Stimulated activated CD8-positive, alpha-beta memory T cell treated with anti-CD3 and anti-CD28 coated beads, Interleukin-4, amount 100 ng/mL, for 48 hours (primary cell): ENCODE measurements around the gene SLC6A5.

Experiments used
- DNase-seq: peaks from one replicate; pipeline ENCODE4 v3.0.0-alpha.2; 2020

Gene SLC6A5

DNA sequence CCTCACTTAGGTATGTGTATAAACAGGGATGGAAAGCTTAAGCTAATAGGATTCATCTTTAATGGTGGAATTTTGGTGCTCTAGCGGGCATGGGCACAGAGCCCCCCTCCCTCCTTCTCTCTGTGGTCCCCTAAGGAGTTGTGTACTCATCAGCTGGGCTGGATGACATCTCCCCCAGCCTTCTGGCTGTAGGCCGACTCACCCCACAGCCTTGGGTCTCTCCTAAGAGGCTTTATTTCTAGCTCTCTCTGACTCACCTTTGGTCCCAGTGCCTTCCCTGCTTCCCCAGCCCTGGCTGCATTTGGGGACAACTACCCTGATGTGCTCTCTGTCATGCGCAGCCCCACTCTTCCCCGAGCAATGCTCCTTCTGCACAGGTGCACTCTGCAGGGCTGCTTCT lies 26.9 kb downstream of the SLC6A5 start:
- DNase-seq: no peak

DNA sequence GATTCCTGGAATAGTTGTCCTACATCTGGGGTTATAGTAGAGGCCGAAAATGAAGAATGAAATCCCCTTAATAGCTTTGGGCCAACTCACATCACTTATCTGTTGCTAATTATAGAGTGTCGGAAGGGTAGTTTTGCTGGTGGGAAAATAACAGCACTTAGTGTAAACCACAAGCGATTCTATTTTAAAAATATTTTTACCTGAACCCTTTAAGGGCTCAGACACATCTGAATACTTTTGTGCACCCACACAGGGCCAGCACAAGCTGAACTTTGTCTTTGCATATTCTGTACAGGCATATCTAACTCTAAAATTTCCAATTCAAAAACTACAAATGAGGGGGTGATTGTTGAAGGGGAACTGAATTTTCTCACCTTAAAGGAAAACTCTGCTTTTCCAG lies 27.6 kb downstream of the SLC6A5 start:
- DNase-seq: no peak

- DNase-seq: no peak
These were observed 28.3 kb downstream of the SLC6A5 start for GRCh38 chr11:20627701-20628100.

GRCh38 chr11:20631519-20632168 lies 32.2 kb downstream of the SLC6A5 start:
- DNase-seq: no peak

DNA sequence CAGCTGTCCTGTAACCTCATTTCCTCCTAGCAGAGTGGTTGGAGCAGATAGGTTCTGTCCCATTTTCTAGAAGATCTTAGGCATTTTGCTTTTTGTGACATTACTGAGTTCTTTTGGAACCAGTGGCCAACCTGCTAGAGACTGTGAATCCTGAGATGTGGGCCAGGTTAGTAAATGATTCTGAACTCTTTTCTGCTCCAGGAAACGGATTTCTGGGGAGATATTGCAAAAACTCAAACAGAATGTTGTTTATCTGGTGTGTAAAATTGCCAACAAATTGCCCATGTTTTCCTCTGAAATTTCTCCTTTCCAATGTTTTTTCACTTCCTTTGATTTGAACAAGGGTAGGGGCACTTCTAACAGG lies 32.7 kb downstream of the SLC6A5 start:
- DNase-seq: no peak

GRCh38 chr11:20634044-20634443 lies 34.6 kb downstream of the SLC6A5 start:
- DNase-seq: no peak

DNA sequence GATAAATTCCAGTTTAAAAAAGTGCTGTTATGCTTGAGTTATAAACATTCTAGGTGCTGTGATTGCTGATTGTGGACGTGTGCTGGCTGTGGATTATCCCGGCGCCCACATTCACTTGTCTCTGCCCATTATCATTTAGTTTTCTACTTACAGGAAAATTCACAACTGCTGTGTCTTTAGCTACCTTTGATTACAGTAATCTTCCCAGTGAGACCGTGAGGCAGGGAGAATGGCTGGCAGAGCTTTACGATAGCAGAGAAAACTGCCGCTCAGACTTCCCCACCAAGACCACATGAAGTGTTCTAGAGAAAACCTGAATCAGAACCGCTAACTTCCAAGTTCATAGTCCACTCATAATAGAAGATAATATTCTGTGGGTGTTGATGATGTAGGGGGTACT lies 35.4 kb downstream of the SLC6A5 start:
- no peak for DNase-seq

GRCh38 chr11:20638074-20638473 lies 38.7 kb downstream of the SLC6A5 start:
- DNase-seq: no peak

DNA sequence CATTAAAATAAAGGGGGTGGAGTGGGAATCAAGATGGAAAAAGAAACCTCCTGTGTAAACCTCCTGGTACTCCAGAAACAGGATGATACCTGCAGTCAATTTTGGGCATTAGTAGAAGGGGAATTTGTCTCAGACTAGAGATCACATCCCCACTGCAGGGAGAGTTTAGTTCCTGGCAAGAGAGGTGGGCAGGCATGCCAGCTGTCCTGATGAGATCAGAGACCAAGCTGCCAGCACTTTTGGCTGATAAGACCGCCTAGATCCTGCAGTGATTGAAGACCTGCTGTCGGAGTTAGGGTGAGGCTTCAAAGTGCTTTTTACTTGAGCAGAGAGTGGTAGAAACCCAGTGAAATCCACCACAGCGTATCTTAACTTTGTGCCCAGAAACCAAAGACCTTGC lies 40.3 kb downstream of the SLC6A5 start:
- DNase-seq: no peak

DNA sequence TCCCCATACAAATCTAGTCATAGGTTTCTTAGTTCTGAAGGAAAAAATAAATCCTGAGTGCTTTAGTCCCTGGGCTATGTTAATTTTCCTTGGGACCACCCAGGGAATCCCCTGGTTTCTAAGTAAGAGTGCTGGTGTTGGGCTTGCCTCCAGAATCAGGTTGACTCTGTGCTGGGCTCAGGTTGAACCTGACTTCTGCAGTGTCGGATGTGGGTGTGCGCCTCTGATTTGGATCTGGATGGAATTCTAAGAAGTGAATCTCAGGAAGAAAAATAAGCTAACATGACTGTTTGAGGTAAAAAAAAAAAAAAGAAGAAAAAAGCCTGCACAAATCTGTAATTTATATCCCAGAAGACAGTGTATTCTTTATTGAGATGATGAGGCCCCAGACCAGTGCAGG lies 41.0 kb downstream of the SLC6A5 start:
- no peak for DNase-seq

GRCh38 chr11:20644360-20644759 lies 45.0 kb downstream of the SLC6A5 start:
- DNase-seq: no peak

DNA sequence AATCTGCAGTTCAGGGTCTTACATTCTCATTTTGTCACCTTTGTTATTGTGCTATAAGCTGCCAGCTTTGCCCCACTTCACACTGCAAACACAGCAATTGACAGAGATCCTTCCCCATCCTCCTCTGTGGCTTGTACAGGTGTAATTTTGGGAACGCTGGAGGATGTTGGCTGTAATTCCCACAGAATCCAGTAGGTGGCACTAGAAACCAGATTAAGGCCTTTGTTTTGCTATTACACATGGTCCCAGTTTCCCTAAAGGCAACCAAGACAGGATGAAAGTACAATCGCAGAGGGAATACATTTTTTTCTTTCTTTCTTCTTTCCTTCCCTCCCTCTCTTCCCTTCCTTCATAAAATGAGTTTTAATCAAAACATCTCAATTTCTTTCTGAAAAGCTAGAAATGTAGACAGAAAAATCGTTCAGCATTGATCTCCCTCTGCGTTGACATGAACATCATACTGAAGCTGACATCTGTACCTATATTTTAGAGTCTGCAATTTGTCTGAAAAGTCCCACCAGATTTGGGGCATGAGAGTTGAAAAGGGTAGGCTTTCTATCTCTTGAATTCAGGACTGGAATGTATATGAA lies 48.7 kb downstream of the SLC6A5 start:
- peak; percentile 57 for DNase-seq

GRCh38 chr11:20652150-20652806 lies 52.9 kb downstream of the SLC6A5 start:
- DNase-seq: no peak

DNA sequence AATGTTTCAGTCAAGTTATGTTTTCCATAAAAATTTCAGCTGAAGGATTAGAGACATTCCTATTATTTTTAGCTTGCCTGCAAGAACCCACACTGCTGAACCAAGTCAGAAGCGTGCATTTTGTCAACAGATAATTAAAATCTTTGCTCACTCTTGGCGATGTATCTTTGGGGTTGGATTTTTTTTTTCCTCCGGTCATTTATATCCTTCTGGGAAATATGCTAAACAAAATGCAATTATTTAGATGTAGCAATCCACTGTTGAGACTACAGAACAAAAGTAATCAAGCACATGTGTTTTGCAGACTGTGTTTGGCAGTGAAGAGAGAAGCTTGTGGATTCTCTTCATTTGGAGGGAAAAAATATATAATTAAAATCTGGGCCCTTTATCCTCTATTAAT lies 54.6 kb downstream of the SLC6A5 start:
- no peak for DNase-seq

DNA sequence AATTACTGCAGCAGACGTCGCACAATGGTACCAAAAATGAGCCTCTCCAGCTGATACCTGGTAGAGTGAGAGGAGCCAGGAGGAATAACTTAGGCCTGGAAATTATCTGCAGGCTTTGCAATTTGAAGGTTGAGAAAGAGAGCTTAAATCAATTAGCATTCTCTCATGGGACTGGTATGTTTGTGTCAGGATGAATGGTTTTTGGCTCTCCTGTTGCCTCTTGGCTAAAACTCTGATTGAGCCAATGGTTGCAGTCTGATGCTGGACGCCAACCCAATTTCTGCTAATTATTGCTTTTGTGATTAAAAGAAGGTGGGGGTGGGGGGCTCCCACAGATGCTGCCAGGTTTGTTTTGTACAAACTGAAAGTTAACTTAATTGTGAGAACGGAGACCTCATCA lies 57.5 kb downstream of the SLC6A5 start:
- DNase-seq: no peak

DNA sequence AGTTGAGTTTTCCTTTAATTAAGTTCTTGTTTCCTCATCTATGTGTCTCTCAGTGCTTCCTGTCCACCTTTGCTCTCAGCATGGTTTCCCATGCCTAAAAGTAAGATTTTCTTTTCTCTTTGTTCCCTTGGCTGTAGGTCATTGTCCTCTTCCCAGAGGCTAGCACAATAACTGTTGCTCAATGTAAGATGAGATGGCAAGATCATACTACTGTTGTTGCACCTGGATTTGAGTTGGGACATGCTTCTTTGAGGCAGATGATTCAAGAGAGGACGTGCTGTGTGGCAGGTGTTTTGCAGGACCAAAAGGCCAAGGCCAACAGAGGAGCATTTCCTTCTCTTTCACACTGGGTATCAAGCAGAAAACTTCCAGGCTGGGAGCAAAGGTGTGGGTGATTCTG lies 58.7 kb downstream of the SLC6A5 start:
- DNase-seq: no peak

DNA sequence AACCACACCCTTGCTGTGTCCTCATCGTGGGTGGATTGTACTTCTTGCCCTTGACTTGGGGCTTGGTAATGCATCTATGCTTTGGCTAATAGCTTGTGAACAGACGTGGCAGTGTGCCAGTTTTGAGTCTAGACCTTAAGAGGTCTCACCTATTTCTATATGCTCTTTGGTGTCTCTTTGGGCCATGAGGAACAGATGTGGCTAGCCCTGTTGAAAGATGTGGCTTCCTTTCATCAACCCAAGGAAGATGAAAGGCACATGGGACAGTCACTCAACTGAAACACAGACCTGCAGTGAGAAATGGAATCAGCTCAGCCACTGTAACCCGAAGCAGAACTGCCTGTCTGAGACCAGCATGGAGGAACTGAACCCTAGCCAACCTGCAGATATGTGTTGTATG lies 62.0 kb downstream of the SLC6A5 start:
- no peak for DNase-seq

- DNase-seq: no peak
These were observed 62.4 kb downstream of the SLC6A5 start for GRCh38 chr11:20661850-20662249.

GRCh38 chr11:20668131-20668809 lies 68.9 kb downstream of the SLC6A5 start:
- no peak for DNase-seq

DNA sequence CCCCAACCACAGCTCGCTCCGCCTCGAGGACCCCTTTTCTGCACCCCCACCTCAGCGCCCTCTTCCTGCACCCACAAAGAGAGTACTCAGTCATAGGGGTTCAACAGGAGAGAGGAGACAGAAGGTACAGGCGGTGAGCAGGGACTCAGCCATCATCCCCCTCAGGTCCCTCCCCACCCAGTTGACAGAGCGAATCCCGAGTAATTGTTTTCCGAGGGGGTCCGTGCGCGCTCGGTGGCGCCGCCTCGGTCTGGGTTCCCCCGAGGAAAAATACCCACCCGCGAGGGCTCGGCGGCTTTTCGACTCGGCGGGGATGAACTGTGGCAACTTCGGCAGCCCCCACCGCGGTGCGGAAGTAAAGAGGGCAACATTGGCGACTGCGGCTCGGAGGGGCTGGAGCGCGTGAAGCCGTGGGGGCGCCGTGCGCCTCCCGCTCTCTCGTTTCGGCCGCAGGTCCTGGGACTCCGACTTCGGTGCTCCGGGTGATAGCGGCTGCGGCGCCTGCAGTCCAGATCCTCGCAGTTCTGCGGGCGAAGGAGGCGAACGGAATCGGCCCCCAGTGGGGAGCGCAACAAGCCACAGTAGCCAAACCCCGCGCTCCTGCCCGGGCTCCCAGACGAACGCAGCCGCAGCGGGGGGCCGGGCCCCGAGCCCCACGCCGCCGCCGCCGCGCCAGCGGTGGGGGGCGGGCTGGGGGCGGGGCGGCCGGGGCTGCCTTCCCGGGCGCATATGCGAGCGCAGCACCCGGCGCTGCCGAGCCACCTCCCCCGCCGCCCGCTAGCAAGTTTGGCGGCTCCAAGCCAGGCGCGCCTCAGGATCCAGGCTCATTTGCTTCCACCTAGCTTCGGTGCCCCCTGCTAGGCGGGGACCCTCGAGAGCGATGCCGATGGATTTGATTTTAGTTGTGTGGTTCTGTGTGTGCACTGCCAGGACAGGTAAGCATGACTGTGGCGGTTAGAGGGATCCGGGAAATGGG lies 69.7 kb downstream of the SLC6A5 start, which contains the start of gene NELL1:
Gene NELL1, plus strand, starts transcription at position 743 of the 976 bp plus-strand sequence.
- no peak for DNase-seq

- no peak for DNase-seq
These were observed 70.6 kb downstream of the SLC6A5 start for GRCh38 chr11:20669820-20670684.

DNA sequence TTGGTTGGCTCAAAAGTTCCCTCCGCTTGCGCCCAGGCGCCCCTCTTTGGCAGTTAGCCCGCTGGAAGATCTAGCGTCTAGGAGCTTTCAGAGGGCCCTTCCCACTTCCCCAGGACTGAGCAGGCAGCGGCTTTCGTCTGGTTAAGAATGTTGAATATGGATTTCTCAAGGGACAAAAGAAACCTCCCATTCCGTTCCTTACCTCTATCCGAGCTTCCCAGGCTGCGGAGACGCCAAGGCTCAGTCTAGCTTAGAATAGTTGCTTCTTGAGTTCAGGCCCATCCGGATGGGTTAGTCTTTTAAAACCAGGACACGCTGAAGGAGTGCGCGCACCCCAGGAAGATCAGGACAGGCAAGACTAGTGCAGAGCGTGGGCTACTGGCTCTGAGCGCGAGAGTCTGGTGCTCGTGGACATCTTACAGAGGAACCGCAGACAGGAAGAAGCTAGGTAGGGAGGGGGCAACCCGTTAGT lies 71.6 kb downstream of the SLC6A5 start:
- no peak for DNase-seq
